AG10803 (cell line): ENCODE data around the gene CDH22.

Source experiments
- DNase-seq: peaks from one replicate; pipeline ENCODE4 v3.0.0; 2010; ENCODE audit warnings: low read depth
- H3K4me3 ChIP-seq: 2 replicates; pipeline ENCODE4 v1.5.1; 2011; ENCODE audit warnings: mild to moderate bottlenecking, low read length, control low read depth
- TF ChIP-seq, protein P1 (sequence below): conservative IDR thresholded peaks from 2 replicates; pipeline ENCODE4 v1.5.1; 2011; ENCODE audit warnings: mild to moderate bottlenecking, low read length, control low read depth, inconsistent platforms

The CDH22 gene

DNA sequence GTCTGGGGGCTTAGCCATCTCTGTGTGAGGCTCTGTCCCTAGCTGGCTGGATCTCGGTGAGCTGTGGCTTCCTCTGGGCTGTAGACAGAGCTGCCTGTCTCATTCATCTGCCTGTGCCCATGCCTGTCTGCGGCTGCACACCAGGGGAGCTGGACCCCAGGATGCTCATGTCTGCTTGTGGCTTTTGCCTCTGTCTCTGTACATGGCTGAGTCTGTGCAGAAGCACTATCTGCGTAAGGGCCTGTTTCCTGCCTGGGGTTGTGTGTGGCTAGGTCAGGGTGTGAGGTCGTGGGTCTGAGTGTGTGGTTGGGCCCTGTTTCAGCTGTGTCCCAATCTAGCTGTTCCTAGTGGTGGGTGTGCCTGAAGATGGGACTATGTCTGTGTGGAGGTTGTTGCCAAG is 68.2 kb downstream of the CDH22 start:
- no peak for DNase-seq

DNA sequence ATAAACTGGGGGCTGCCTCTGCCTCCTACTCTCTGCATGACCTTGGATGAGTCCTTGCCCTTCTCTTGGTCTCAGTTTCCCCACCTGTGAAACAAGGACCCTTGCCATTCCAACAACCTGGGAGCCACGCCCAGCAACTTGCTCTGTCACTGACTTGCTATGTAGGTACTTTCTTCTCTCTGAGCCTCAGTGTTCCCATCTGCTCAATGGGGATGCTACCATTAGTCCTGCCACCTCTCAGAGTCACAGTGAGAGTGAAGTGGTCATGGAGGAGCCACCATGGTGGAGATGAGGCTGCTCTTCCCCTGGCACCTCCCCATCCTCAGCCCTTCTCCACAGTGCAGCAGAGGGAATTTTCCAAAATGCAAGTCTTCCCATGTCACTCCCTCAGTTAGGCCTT is 70.6 kb downstream of the CDH22 start:
- TF ChIP-seq, protein P1, sequence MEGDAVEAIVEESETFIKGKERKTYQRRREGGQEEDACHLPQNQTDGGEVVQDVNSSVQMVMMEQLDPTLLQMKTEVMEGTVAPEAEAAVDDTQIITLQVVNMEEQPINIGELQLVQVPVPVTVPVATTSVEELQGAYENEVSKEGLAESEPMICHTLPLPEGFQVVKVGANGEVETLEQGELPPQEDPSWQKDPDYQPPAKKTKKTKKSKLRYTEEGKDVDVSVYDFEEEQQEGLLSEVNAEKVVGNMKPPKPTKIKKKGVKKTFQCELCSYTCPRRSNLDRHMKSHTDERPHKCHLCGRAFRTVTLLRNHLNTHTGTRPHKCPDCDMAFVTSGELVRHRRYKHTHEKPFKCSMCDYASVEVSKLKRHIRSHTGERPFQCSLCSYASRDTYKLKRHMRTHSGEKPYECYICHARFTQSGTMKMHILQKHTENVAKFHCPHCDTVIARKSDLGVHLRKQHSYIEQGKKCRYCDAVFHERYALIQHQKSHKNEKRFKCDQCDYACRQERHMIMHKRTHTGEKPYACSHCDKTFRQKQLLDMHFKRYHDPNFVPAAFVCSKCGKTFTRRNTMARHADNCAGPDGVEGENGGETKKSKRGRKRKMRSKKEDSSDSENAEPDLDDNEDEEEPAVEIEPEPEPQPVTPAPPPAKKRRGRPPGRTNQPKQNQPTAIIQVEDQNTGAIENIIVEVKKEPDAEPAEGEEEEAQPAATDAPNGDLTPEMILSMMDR = no peak
- DNase-seq = no peak
- no peak overlapping the region for H3K4me3 ChIP-seq

More for the DNA sequence above, 68.2 kb downstream of the CDH22 start:
- H3K4me3 ChIP-seq = no peak overlapping the region
- TF ChIP-seq, protein P1 = no peak

DNA sequence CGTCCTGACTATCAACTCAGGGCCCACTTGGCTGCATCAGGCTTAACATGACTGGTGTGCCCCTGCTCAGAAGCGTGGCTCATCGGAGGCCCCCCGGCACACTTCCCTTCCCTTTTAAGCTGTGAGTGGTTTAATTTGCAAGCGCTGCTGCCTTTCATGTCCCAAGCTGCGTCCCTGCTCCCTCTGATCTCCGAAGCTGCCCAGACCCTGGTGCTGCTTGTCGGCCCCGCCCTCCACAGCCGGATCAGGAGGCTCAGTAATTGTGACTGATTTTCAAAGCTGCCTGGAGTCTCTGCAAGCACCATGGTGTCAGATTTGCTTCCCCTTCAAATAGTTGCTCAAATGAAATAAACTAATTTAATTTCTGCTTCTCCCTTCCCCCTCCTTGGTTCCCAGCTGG is 71.1 kb downstream of the CDH22 start:
- TF ChIP-seq, protein P1 = no peak
- no peak for DNase-seq
- H3K4me3 ChIP-seq = no peak overlapping the region

DNA sequence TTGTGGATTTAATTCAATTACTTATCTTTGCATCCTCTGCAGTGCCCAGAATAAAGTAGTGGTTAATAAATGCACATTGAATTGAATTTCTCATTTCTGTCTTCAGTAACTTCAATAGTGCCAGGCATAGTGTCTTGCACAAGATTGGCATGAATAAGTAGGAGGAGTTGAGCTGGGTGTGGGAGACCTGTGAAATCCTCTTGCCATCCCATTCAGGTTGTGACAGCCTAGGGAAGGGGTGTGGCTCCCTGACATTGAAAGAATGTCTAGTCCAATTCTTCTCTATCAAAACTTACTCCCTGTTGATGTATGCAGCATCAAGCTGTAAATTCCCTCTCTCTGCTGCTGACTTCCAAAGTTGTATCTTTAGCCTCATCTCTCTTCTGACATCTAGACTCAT is 73.2 kb downstream of the CDH22 start:
- H3K4me3 ChIP-seq = no peak overlapping the region
- TF ChIP-seq, protein P1 = no peak
- no peak for DNase-seq

DNA sequence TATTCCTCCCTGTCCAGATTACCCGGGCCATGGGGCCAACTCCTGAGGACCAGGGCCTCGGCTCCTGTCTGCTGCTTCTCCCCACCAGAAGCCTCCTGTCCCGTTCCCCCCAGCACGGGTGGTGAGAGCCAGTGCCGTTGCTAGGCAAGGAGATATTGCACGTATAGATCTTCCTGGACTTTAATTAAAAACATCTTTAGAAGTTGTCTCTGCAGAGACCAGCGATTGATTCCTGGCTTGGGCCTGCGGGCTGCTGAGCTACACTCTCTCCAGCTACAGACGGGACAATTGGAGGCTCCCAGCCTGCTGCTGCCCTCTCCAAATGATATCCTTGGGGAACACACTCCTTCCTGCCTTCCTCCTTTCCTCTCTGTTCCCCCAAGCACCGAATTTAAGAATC is 74.6 kb downstream of the CDH22 start:
- no peak overlapping the region for H3K4me3 ChIP-seq
- no peak for DNase-seq
- TF ChIP-seq, protein P1 = no peak

DNA sequence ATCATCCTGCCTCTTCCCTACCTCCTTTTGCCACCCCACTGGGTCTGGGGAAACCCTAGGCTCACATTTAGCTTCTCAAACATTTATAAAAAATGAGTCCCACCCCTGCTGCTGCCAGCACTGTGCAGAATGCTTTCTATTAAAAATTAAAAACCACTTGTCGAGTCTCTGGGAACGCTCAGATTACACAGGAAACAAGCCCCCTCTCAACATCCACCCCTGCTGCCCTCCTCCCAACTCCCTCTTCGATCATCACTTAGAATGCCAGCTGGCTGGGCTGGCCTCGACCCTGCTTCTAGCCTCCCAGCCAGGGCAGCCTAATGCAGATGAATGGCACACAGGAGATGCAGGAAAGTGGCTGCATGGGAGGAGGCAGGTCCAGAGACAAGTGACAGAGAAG is 75.8 kb downstream of the CDH22 start:
- no peak overlapping the region for H3K4me3 ChIP-seq
- TF ChIP-seq, protein P1 = no peak
- no peak for DNase-seq

DNA sequence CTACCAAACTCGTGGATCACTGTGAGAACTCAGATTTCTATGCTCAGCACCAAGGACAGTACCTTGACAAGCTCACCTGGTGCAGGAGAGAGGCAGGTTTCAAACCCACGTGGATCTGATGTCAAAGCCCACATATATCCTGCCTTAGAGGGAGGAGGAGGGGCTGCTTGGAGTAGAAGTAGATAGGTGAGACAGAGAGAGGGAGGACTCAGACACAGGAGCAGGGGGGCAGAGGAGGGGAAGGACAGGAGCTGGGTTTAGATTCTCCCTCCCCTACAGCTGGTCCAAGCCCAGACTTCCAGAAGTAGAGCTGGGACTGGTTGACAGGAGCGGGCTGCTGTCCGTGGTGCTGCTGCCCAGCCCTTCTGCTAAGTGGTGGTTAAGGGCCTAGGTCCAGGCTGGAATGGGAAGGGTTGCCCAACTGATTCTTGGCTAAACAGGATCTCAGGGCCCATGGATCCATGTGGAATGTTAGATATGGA is 77.5 kb downstream of the CDH22 start:
- peak; percentile 13 for DNase-seq
- TF ChIP-seq, protein P1 = no peak
- H3K4me3 ChIP-seq = no peak overlapping the region
